KMS-11 (cell line): ENCODE data around the gene XRCC1.

Experiments used
- H2AFZ ChIP-seq: fragments of 200-600 bp; sonication (generic); 2 replicates; pipeline ENCODE4 v1.6.1; 2016; ENCODE audit warnings: antibody characterized with exemption, mixed run types, low read depth
- H3K27ac ChIP-seq: fragments of 200-600 bp; sonication (generic); 2 replicates; pipeline ENCODE4 v1.6.1; 2016; ENCODE audit warnings: mild to moderate bottlenecking, mixed run types
- H3K27me3 ChIP-seq: fragments of 200-600 bp; sonication (generic); 2 replicates; pipeline ENCODE4 v1.6.1; 2017; ENCODE audit warnings: mild to moderate bottlenecking, low read depth, mixed run types, moderate library complexity; ENCODE audit not compliant: insufficient read depth
- H3K36me3 ChIP-seq: fragments of 200-600 bp; sonication (generic); 2 replicates; pipeline ENCODE4 v1.6.1; 2017; ENCODE audit warnings: mild to moderate bottlenecking, mixed run types; ENCODE audit not compliant: insufficient read depth
- H3K4me1 ChIP-seq: fragments of 200-600 bp; sonication (generic); 2 replicates; pipeline ENCODE4 v1.6.1; 2016; ENCODE audit warnings: mild to moderate bottlenecking, low read depth, mixed run types; ENCODE audit not compliant: poor library complexity, severe bottlenecking
- H3K4me2 ChIP-seq: fragments of 200-600 bp; sonication (generic); 2 replicates; pipeline ENCODE4 v1.7.0; 2016; ENCODE audit warnings: mild to moderate bottlenecking, mixed run types
- H3K4me3 ChIP-seq: fragments of 200-600 bp; sonication (generic); IDR thresholded peaks from 2 replicates; pipeline ENCODE4 v1.6.1; 2017; ENCODE audit warnings: low read depth, low read length, mixed read lengths; ENCODE audit not compliant: insufficient read depth
- H3K79me2 ChIP-seq: fragments of 200-600 bp; sonication (generic); 2 replicates; pipeline ENCODE4 v1.6.1; 2016; ENCODE audit warnings: low read depth, mixed run types; ENCODE audit not compliant: insufficient read depth
- H3K9ac ChIP-seq: fragments of 200-600 bp; sonication (generic); 2 replicates; pipeline ENCODE4 v1.6.1; 2016; ENCODE audit warnings: mild to moderate bottlenecking, mixed run types
- H4K20me1 ChIP-seq: fragments of 200-600 bp; sonication (generic); 2 replicates; pipeline ENCODE4 v1.6.1; 2016; ENCODE audit warnings: mild to moderate bottlenecking, mixed run types; ENCODE audit not compliant: insufficient read depth
- TF ChIP-seq, protein P1 (sequence below): fragments of 200-600 bp; sonication (generic); conservative IDR thresholded peaks from 2 replicates; pipeline ENCODE4 v1.6.1; 2017; ENCODE audit warnings: low read depth, mild to moderate bottlenecking, antibody characterized with exemption, low read length, moderate library complexity, mixed read lengths

The XRCC1 gene

DNA sequence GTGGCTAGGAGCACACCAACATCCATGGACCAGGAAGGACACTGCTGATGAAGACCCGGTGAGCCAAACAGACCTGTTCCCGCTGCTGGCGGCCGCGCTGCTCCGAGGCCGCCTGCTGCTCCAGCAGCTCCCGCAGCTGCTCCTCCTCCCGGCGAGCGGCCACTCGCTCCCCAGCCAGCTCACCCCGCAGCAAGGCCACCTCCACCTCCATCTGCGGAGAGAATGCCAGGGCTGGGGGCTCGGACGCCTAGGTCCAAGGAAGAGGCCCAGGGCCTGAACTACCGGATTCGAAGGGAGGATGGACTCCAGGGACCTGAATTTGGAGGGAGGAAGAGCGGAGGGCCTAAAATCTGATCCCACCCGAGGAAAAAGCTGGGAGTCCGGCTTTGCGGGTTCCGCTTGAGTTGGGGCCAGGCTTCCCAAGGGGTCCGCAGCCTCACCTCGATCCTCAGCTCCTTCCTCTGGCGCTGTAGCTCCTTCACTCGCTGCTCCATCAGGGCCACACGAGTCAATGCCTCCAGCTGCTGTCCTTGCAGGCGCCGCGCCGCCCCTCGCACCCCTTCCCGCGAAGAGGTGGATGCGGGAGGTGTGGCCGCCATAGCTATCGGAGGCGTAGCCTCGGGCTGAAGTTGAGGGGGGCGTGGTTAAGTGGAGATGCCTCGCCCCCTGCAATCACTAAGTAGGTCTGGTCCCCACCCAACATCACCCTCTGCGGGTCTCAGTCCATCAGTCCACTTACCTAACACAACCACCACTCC, 73.5 kb downstream of the XRCC1 start:
- Histone ChIP-seq H3K4me2 (no peak overlapping the region), H3K4me3 (no peak overlapping the region)

DNA sequence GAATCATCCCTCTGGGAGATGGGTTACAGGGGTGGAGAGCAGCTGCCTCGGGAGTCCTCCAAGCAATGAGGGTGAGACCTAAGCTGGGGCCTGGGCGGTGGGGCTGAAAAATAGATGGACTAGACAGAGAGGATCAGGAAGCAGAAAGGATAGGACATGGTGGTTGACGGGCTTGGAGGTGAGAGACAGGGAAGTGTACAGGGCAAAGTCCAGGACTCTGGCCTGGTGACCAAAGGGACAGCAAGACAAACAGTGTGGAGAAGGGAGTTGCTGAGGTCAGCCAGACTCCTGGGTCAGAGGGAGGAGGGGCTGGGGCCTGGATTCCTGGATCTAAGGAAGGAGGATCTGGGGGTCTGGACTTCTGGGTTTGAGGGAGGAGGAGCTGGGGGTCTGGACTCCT, 76.3 kb downstream of the XRCC1 start:
- Histone ChIP-seq H3K79me2 (no peaks in the 10 kb centered on the region), H3K36me3 (no peaks in the 10 kb centered on the region), H3K4me1 (peaks cover 6% of the 10 kb centered on the region), H4K20me1 (no peaks in the 10 kb centered on the region), H3K4me3 (no peak overlapping the region), H3K9ac (no peak overlapping the region), H3K4me2 (no peak overlapping the region), H2AFZ (no peak overlapping the region), H3K27me3 (no peaks in the 10 kb centered on the region), H3K27ac (no peak overlapping the region)
- TF ChIP-seq, protein P1, sequence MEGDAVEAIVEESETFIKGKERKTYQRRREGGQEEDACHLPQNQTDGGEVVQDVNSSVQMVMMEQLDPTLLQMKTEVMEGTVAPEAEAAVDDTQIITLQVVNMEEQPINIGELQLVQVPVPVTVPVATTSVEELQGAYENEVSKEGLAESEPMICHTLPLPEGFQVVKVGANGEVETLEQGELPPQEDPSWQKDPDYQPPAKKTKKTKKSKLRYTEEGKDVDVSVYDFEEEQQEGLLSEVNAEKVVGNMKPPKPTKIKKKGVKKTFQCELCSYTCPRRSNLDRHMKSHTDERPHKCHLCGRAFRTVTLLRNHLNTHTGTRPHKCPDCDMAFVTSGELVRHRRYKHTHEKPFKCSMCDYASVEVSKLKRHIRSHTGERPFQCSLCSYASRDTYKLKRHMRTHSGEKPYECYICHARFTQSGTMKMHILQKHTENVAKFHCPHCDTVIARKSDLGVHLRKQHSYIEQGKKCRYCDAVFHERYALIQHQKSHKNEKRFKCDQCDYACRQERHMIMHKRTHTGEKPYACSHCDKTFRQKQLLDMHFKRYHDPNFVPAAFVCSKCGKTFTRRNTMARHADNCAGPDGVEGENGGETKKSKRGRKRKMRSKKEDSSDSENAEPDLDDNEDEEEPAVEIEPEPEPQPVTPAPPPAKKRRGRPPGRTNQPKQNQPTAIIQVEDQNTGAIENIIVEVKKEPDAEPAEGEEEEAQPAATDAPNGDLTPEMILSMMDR, result no peak

More for the DNA sequence above, 73.5 kb downstream of the XRCC1 start:
- Histone ChIP-seq H4K20me1 (no peaks in the 10 kb centered on the region), H3K79me2 (no peaks in the 10 kb centered on the region), H2AFZ (no peak overlapping the region), H3K27ac (no peak overlapping the region), H3K36me3 (no peaks in the 10 kb centered on the region), H3K4me1 (peaks cover 11% of the 10 kb centered on the region), H3K9ac (no peak overlapping the region), H3K27me3 (no peaks in the 10 kb centered on the region)
- TF ChIP-seq, protein P1, result no peak

- no peaks in the 10 kb centered on the region for H3K36me3 ChIP-seq
- H3K4me1 ChIP-seq, result peaks cover 5% of the 10 kb centered on the region
- no peaks in the 10 kb centered on the region for H3K79me2 ChIP-seq
- no peak overlapping the region for H3K27ac ChIP-seq
- no peak overlapping the region for H3K9ac ChIP-seq
- no peak overlapping the region for H3K4me2 ChIP-seq
- no peaks in the 10 kb centered on the region for H4K20me1 ChIP-seq
- TF ChIP-seq, protein P1, result no peak
- H2AFZ ChIP-seq, result no peak overlapping the region
- no peak overlapping the region for H3K4me3 ChIP-seq
- no peaks in the 10 kb centered on the region for H3K27me3 ChIP-seq
Observed at GRCh38 chr19:43498233-43498842, 77.0 kb downstream of the XRCC1 start.

DNA sequence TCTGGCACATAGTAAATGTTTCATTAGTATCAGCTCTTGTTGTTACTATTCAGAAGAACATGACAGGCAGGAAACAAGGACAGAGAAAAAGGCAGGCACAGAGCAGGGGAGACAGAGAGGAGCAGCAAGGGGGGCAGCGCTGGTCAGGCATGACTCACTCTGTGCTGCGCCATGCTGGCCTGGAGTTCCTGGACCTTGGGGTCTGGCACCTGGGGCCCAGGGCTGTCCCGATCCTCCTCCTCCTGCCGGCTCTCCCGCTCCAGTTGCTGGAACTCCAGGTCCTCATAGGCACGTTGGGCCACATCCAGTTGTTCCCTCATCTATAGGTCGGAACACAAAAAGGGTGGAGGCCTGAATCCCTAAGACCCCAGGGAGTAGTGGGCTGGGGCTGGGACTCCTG, 78.4 kb downstream of the XRCC1 start:
- Histone ChIP-seq H3K4me3 (no peak overlapping the region), H3K27me3 (no peaks in the 10 kb centered on the region), H3K4me2 (no peak overlapping the region), H4K20me1 (no peaks in the 10 kb centered on the region), H2AFZ (no peak overlapping the region), H3K4me1 (no peaks in the 10 kb centered on the region), H3K79me2 (no peaks in the 10 kb centered on the region), H3K9ac (no peak overlapping the region), H3K36me3 (no peaks in the 10 kb centered on the region), H3K27ac (no peak overlapping the region)
- TF ChIP-seq, protein P1, result no peak
